GM12872 (cell line): Measurements from ENCODE around the gene CCM2.

Source experiments
- CTCF ChIP-seq: IDR thresholded peaks from 3 replicates; pipeline ENCODE4 v1.5.1; 2011; ENCODE audit warnings: low read depth, mild to moderate bottlenecking, low read length, moderate library complexity; ENCODE audit not compliant: insufficient read depth

CCM2 gene

GRCh38 chr7:44960011-44960580 lies 39.9 kb upstream of the CCM2 start:
- TF ChIP-seq CTCF: no peak

GRCh38 chr7:44961844-44962482 lies 38.0 kb upstream of the CCM2 start:
- TF ChIP-seq CTCF: no peak

- TF ChIP-seq CTCF: no peak
These were observed 37.3 kb upstream of the CCM2 start for GRCh38 chr7:44962483-44963251.

GRCh38 chr7:44963364-44964290 lies 36.4 kb upstream of the CCM2 start:
- TF ChIP-seq CTCF: no peak

- TF ChIP-seq CTCF: peak; percentile 37; the same call in 2 of the 3 replicates
These were observed 35.6 kb upstream of the CCM2 start for GRCh38 chr7:44964384-44964830.

GRCh38 chr7:44964831-44965440 lies 35.1 kb upstream of the CCM2 start:
- TF ChIP-seq CTCF: no peak
